Keratinocyte (primary cell): ENCODE results near the gene SH3D19.

Experiments used
- CTCF ChIP-seq, 3 experiments: IDR thresholded peaks in 1 of 3; conservative IDR thresholded peaks in 1 of 3; optimal IDR thresholded peaks in 1 of 3; 2 replicates in 2 of 3; 3 replicates in 1 of 3; pipeline versions ENCODE3 to v1.5.1; 2011; ENCODE audit warnings: low read length in 3 of 3, mild to moderate bottlenecking in 3 of 3, moderate library complexity in 2 of 3, control low read depth in 1 of 3, inconsistent platforms in 1 of 3; ENCODE audit not compliant: insufficient read depth in 2 of 3; ENCODE audit errors: extremely low read depth in 1 of 3
- EZH2 ChIP-seq: IDR thresholded peaks from one replicate; pipeline ENCODE4 v1.6.1; 2012; ENCODE audit warnings: inconsistent platforms, mild to moderate bottlenecking, low read length, moderate library complexity

- TF ChIP-seq CTCF (optimal IDR thresholded peaks at IDR 0.05 in 1 of 3, IDR thresholded peaks at IDR 0.05 in 1 of 3, conservative IDR thresholded peaks at IDR 0.05 in 1 of 3; ENCODE audit: extremely low read depth in 1 of 3, insufficient read depth in 2 of 3, low read length in 3 of 3), result no peak
- TF ChIP-seq EZH2, result no peak
These were observed 123.0 kb downstream of the SH3D19 start for GRCh38 chr4:151202381-151202780.
